Diencephalon (tissue), 1 donor: ENCODE results near the gene OR2W1. TPM values are rescaled to one million over a fixed set of nuclear protein-coding genes. Genes with fewer than 3 reads are reported as not detected.

Experiments used
- total RNA-seq: library from RNA; depleted of rRNA; stranded (reverse); fragments of >200 nt; gene quantifications from one replicate; pipeline ENCODE4 v1.2.3, GENCODE V29; 2014

OR2W1 gene
- total RNA-seq = not detected

DNA sequence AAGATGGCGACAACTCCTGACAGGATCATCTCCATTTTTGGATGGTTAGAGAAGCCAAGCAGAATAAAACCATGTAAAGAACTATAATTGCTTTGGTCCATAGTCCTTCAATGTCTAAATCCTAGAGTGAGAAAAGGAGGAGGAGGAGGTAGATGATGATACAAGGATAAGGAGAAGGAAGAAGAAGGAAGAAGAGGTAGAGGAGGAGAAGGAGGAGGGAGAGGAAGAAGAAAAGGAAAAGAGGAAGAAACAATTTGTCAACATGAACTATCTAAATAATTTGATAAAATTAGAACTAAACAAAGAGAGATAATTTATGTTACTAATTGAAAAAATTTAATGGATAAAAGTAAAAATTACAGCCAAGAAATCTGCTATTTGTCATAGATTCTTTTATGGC, at the start of gene OR2W1:
TSS of gene OR2W1 (minus strand) at position 101 of the 400 bp plus-strand sequence. CDS start at position 101, 0 bp downstream.

DNA sequence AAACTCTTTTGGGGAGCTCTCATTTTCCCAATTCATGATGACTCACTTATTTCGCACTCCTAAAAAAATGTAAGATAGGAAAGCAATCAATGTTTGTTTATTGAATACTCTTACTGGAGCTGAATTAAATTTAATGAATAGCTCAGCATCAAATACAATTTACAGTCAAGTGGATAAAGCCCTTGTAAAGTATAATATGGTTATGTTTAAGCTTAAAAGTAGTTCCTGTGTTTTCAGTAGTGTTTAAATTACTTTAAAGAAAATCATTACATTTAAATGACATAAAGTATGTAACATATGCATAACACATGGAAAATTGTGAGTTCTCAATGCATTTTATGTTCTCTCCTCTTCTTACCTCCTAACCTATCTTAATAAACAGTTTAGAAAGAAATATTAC, 42.2 kb upstream of the OR2W1 start, which contains the start of gene OR2B3:
TSS of gene OR2B3 (minus strand) at position 101 of the 400 bp plus-strand sequence. CDS start at position 36, 65 bp downstream.

DNA sequence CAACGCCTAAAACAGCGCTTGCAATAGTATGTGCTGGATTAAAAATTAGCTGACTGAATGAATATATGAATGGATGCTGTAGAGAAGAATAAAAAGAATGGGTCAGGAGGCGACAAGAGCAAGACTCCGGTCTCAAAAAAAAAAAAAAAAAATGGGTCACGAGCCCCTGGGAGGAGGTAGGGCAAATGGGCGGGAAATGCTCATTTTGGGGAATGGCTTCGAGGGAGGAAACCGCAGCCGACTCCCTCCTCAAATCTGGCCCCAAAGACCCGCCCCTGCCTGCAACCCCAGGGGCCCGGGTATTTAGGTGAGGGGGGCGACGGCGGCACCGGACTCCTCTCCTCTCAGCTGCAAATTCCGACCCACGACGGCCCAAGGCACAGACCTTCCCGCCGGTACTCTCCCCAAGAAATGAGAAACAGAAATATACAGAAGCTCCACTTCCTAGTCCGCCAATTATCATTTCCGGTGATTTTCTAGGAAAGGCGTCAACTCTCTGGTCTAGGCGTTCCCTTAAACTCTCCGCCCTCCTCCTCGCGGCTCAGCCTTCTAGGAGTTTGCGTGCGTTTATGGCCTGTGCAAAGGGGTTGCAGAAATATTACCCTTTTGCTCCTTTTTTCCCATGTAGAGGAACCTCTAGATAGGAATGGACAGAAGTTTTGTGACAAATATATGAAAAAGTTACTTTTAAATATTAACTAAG, 39.6 kb downstream of the OR2W1 start, which contains the start of gene ZNF311:
TSS of gene ZNF311 (minus strand) at position 133 of the 703 bp plus-strand sequence. CDS start 1,361 bp downstream, outside the sequence.

Other genes starting within 250 kb of the OR2W1 start
- 69.7 TPM for gene TRIM27, start 121.2 kb downstream of the OR2W1 start, total RNA-seq
- gene ZNF311, start 39.9 kb downstream of the OR2W1 start, total RNA-seq = 5.8 TPM
- gene OR2B3, start 42.1 kb upstream of the OR2W1 start, total RNA-seq = not detected
- gene OR2J1, start 54.3 kb upstream of the OR2W1 start, total RNA-seq = not detected
- gene OR2J3, start 62.9 kb upstream of the OR2W1 start, total RNA-seq = not detected
- gene OR2J2, start 125.7 kb upstream of the OR2W1 start, total RNA-seq = 0.46 TPM